Activated CD4-positive, alpha-beta T cell treated with anti-CD3 and anti-CD28 coated beads for 24 hours (primary cell): ENCODE data around the gene TPX2.
A peak's percentile ranks its signal among the peaks of the same experiment; 100 is the strongest.

Experiments used
- DNase-seq, 2 donors: peaks; one replicate each; pipeline ENCODE4 v3.0.0-alpha.2; 2020; ENCODE audit warnings: low read depth in 2 of 2

Gene TPX2

GRCh38 chr20:31831211-31831610 lies 92.1 kb downstream of the TPX2 start:
- no peak for DNase-seq

DNA sequence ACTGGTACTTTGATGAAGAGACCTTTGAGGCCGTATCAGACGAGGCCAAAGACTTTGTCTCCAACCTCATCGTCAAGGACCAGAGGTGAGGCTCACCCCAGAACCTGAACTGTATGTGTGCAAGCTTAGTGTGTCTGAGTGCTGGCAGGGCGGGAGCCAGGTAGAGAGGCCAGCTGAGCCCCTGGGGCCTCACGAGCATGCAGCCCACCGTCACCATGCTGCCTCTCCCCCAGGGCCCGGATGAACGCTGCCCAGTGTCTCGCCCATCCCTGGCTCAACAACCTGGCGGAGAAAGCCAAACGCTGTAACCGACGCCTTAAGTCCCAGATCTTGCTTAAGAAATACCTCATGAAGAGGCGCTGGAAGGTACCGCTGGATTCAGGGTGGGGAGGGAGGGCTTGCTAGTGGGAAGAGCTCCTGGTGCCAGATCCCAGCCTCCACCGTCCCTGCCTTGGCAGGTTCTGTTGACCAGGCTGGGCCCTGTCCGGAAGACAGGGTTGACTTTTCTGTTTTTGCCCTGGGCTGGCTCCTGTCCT lies 92.7 kb downstream of the TPX2 start:
- no peak for DNase-seq

DNA sequence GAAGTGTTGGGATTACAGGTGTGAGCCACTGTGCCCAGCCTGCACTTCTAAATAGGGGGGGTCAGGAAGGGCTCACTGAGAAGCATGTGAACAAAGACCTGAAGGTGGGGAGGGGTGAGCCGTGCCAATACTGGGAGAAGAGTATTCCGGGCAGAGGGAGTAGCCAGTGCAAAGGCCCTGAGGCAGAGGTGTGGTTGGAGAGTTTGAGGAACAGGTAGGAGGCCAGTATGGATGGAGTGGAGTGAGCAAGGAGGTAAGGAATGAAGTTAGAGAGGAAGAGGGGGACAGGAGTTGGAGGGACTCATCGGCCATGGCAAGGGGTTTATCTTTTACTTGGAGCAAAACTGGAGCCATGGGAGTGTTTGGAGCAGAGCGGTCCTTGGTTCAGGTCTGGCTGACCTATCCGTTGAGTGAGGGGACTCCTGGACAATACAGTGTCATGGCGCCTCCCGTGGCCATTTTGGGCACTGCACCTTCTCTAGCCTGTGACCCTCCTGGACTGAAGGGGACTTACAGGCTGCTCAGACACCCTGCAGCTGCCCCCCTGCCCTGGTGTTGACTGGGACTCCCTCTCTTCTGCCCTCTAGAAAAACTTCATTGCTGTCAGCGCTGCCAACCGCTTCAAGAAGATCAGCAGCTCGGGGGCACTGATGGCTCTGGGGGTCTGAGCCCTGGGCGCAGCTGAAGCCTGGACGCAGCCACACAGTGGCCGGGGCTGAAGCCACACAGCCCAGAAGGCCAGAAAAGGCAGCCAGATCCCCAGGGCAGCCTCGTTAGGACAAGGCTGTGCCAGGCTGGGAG lies 94.2 kb downstream of the TPX2 start:
- DNase-seq, result peak; percentile 42 to 54

DNA sequence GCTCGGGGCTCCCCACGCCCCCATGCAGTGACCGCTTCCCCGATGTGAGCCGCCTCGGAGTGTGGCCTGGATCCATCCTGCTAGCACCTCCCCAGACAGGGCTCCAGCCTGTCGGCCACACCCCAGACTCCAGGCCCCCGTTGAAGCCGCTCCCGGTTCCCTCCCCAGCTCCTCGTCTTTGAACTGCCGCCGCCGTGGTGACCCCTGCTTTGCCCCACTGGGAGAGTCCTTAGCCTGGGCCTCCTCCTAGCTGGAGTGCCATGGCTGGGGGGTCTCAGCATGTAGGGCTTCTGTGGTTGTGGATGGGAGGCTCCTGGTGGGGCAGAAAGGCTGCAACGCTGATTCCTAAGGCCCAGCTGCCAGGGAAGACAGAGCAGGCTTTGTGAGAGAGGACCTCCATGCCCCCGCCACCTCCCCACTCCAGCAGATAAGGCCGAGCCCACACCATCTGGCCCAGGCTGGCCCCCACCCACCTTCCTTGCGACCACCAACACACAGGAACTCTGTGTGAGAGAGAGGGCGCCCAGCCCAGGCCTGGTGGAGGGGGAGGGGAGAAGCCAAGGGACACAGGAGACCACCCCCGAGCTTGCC lies 94.9 kb downstream of the TPX2 start:
- no peak for DNase-seq

- no peak for DNase-seq
Observed at GRCh38 chr20:31835554-31835953, 96.5 kb downstream of the TPX2 start.

- DNase-seq, result no peak
Observed at GRCh38 chr20:31835977-31836852, 97.1 kb downstream of the TPX2 start.

GRCh38 chr20:31836853-31837608 lies 97.9 kb downstream of the TPX2 start:
- DNase-seq, result no peak

GRCh38 chr20:31837896-31838397 lies 98.9 kb downstream of the TPX2 start:
- no peak for DNase-seq

DNA sequence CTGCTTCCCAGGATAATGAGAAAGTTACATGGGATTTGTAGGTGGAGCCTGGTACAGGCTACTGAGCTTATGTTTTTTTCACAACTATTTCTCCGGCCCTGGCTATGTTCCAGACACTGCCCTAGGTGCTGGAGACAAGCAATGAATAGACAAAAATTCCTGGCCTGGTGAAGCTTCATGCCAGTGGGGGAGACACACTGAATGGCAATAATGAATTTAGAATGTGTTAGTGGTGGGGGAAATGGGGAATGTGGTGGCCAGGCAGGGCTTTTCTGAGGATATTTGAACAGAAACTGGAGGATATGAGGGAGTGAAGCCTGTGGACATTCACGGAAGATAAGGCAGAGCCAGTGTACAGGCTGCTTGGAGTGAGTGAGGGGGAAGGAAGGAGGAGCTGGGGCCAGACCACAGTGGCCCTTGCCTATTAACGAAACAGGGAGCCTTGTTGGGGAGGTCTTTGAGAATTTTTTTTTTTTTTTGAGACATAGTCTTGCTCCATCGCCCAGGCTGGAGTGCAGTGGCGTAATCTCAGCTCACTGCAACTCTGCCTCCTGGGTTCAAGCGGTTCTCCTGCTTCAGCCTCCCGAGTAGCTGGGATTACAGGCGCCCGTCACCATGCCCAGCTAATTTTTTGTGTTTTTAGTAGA lies 99.7 kb downstream of the TPX2 start:
- DNase-seq, result no peak

GRCh38 chr20:31839782-31840487 lies 100.8 kb downstream of the TPX2 start:
- no peak for DNase-seq

- DNase-seq, result no peak
Observed at GRCh38 chr20:31840906-31841816, 102.1 kb downstream of the TPX2 start.

- no peak for DNase-seq
Observed at GRCh38 chr20:31841928-31842327, 102.8 kb downstream of the TPX2 start.

GRCh38 chr20:31842471-31843157 lies 103.5 kb downstream of the TPX2 start:
- DNase-seq, result no peak

DNA sequence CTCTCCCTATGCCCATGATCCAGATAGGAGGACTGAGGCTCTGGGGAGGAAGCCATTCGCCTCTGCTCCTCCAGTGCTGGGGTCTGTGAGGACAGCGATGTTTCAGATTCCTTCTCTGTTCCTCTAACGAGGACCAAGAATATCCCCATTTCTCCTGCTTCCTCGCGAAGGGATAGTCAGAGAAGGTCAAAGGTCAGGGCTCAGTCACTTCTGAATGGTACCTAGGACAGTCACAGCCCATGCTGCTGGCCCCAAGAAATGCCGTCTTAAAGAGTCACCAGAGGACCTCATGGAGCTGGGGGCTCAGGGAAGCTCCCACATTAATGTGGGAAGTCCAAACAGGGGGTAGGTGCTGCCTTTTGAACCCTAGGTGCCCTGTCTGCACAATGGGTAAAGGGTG lies 104.2 kb downstream of the TPX2 start:
- DNase-seq, result no peak

GRCh38 chr20:31843881-31844280 lies 104.8 kb downstream of the TPX2 start:
- no peak for DNase-seq

DNA sequence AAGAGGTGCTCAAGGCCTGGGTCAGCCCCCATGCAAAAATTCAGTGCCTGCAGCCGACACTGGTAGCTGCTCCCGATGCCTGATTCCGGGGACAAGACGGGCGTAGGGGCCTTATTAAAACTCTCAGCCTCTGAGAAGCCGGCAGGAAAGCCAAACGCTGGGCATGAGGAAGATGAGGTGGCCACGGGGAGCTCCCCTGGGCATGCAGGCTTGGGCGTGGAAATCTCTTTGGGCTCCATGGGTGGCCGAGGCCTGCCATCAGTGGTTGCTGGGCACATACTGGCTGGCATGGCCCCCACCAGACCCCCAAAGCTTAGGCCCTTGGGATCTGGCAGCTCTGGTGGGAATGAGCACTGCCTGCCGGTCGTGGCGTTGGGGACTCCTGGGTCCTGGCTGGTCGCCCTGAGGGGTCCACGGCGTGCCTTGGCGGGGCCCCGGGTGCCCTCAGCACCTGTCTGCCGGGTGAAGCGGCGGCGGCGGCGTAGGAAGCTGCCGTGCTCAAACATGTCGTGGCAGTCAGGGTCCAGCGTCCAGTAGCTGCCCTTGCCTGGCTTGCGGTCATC lies 105.7 kb downstream of the TPX2 start:
- no peak for DNase-seq

GRCh38 chr20:31845300-31845863 lies 106.3 kb downstream of the TPX2 start, which contains the start of gene FOXS1:
Gene FOXS1, minus strand, starts transcription at chr20:31845604. Its CDS starts 62 bp downstream, at chr20:31845542.
- no peak for DNase-seq

GRCh38 chr20:31846793-31847138 lies 107.7 kb downstream of the TPX2 start:
- no peak for DNase-seq
